Activated T-cell treated with anti-CD3 and anti-CD28 coated beads for 24 hours (primary cell): ENCODE data around the gene GRAMD4.
"Not testable (repeated sequence)": the region's sequence is repeated elsewhere in the genome, so short reads cannot be mapped to it uniquely, and the experiment has no call there.

ENCODE experiments used
- DNase-seq: peaks from one replicate; pipeline ENCODE4 v3.0.0-alpha.2; 2020; ENCODE audit warnings: low read depth

The GRAMD4 gene

GRCh38 chr22:46619240-46619829 lies 851 bp upstream of the GRAMD4 start:
- DNase-seq, result no peak

- no peak for DNase-seq
Measured at GRCh38 chr22:46620588-46621242, 529 bp downstream of the GRAMD4 start.

DNA sequence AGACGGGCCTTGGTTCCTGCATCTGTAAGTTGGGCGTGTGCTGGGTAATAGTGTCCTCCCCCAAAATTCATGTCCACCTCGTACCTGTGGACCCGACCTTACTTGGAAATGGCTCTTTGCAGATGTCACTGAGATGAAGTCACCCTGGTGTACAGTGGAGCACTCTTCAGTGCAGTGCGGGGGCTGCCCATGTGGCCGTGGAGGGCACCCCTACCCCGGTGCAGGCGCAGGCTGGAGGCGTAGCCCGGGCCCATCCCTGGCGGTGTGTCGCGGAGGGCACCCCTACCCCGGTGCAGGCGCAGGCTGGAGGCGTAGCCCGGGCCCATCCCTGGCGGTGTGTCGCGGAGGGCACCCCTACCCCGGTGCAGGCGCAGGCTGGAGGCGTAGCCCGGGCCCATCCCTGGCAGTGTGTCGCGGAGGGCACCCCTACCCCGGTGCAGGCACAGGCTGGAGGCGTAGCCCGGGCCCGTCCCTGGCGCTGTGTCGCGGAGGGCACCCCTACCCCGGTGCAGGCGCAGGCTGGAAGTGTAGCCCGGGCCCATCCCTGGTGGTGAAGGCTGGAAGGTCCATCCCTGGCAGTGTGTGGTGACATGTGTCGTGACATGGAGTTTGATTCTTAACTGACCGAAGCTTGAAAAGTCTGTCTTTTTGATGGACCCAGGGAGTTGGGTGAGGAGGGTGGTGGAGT lies 1.2 kb downstream of the GRAMD4 start:
- DNase-seq, result not testable (repeated sequence)

GRCh38 chr22:46622081-46622521 lies 1.9 kb downstream of the GRAMD4 start:
- DNase-seq, result no peak

DNA sequence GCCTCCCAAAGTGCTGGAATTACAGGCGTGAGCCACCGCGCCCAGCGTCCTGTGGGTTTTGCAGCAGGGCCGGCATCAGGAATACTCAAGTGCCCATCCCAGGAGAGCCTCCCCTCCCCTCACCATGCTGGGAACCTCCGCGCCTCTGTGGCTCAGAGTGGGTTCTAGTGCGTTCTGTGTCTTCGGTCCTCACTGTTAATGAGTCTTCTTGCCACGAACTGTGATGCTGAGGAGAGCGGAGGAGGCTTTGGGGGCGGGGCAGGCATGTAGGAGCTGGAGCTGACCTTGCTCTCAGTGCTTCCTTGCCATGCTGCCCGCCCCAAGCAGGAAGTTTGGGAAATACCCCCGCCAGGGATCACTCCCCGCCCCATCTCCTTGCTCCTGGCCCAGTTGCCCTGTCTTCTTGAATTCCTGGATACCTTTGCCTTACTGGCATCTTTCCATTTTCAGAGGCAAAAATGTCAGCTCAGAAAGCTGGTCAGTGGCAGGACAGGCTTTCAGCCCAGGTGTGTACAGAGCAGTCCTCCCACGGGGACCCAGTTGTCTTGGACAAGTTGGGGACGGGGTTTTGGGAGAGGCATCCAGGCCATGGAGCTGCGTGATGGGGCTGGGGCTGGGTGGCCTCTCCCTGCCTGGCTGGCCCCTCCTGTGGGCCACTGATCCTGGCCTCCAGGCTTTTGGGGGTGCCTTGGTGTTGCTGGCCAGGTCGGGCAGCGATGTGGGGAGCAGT lies 5.1 kb downstream of the GRAMD4 start:
- DNase-seq, result no peak

- no peak for DNase-seq
Measured at GRCh38 chr22:46625843-46626349, 5.7 kb downstream of the GRAMD4 start.

DNA sequence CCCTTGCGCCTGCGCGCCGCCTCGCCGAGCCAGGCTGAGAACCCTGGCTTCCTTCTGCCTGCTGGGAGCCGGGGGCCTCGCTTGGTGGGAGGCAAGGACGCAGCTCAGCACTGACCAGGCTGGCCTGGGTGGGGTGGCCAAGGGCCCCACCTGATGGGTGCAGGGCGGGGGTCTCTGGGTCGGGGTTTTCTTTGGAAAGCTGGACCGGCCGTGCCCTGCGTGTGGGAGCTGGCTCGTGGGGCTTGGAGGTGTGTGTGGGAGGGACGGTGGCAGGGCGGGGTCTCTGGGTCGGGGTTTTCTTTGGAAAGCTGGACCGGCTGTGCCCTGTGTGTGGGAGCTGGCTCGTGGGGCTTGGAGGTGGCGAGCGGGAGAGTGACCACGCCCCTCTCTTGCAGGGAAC lies 6.2 kb downstream of the GRAMD4 start:
- no peak for DNase-seq

GRCh38 chr22:46626911-46627805 lies 7.0 kb downstream of the GRAMD4 start:
- DNase-seq, result no peak

DNA sequence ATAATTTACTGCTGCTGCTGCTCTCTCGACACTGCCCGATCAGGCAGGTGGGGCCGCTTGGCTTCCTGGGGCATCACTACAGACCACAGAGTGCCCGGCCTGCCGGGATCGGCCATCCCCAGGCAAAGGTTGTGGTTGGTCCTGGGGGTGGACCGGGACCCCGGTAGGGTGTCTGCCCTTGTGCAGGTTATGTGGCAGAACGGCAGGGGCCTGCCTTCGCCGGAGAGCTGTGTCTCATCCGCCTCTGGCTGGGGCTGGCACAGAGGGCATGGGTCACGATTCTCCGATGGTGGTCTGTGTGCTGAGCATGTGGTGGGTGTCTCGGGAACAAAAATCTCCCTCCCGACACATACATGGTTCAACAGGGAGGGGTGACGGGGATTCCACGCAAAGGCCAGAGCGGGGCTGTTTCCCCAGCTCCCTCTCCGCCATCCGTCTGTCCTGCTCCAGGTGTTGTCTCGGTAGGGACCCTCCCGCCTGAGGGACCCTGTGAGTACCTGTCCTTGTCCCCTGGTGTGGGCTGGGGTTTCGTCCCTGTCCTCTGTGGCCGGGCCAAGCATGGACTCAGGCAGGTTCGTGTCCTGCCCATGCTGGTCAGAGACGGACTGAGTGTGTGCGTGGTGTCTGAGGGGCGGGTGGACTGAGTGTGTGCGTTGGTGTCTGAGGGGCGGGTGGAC lies 7.8 kb downstream of the GRAMD4 start:
- no peak for DNase-seq

DNA sequence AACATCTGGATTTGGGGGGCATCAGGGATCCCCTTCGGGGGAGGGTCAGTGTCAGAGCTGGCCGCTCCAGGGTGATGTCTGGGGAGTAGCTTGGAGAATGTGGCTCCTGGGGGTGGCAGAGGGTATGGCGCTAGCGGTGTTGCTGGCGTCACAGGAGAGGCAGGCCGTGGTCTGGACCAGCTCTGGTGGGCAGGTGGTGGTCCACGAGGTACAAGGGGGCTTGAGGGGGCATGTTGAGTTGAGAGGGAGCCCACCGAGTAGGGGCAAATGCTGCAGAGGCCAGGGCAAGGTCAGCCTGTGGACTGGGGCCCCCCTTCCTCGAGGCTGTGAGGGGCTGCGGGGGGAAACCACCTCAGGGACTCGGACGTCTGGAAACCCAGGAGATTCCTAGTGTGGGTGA lies 8.6 kb downstream of the GRAMD4 start:
- no peak for DNase-seq

DNA sequence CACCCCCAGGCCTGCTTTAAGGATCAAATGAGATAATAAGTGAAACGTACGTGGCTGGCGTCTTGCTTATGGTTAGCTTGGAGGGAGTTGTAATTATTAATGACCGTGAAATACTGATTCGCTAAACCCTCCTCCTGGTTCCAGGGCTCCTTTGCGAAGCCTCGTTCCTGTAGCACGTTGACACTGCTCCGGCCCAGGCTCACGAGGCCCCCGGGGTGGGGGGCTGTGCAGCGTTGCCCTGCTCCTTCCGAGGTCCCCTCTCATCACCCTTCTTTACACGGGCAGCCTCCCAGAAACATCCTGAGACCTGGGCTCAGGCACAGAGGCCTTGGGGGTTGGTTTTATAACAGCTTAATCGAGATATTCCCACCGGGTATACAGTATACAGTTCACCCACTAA lies 9.1 kb downstream of the GRAMD4 start:
- DNase-seq, result no peak

- DNase-seq, result no peak
Measured at GRCh38 chr22:46631113-46631512, 10.9 kb downstream of the GRAMD4 start.

DNA sequence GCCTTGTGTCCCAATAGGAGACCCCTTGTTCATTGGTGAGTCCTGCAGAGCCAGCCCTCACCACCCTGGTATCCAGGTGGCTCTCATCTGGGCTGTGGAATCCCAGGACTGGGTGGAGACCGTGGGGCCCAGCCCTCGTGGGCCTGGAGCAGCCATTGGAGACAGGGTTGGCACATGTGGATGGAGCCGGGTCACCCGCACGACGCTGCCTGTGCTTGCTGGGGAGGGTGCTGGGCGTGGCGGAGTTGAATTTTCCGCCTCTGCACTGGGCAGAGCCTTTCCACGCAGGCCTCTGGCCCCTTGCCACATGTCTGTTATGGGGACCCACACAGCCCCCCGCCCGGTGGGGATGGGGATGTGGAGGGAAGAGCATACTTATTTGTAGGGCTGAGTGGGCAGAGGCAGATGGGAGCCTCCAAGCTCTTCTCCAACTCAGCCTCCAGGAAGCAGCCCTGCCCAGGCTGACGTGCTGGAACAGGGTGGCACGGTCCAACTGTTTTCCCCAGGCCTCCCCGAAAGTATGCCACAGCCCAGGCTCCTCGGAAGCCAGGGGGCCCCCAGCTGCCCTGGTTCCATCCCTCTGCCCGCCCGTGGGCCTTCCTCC lies 12.6 kb downstream of the GRAMD4 start:
- no peak for DNase-seq

GRCh38 chr22:46633334-46633890 lies 13.2 kb downstream of the GRAMD4 start:
- DNase-seq, result no peak

DNA sequence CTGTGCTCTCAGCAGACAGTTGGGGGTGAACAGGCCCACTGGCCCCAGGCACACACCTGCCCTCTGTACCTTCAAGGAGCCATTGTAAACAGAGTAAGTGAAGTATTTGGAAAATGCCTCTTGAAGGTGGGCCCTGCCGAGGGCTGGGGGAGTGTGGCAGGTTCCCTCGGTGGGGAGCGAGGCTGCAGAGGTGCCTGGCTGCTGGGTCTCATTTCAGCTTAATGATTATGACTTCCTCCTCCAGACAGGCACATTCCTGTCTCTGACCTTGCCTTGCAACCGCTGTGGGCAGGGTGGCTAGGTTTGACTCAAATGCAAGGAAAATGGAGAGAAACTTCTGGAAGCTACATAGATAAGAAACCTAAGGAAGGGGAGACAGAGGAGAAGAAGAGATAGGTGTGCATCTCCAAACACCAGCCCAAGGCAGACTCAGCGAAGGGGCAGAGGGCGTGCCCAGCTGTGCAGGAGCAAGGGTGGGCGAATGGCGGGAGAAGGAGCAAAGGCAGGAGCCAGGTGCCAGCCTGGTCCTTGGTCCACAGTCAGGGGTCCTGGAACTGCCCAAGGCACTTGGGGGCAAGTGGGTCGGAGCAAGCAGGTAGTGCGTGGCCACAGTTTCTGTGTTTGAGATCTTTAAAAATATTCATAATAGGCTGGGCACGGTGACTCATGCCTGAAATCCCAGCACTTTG lies 14.0 kb downstream of the GRAMD4 start:
- no peak for DNase-seq

DNA sequence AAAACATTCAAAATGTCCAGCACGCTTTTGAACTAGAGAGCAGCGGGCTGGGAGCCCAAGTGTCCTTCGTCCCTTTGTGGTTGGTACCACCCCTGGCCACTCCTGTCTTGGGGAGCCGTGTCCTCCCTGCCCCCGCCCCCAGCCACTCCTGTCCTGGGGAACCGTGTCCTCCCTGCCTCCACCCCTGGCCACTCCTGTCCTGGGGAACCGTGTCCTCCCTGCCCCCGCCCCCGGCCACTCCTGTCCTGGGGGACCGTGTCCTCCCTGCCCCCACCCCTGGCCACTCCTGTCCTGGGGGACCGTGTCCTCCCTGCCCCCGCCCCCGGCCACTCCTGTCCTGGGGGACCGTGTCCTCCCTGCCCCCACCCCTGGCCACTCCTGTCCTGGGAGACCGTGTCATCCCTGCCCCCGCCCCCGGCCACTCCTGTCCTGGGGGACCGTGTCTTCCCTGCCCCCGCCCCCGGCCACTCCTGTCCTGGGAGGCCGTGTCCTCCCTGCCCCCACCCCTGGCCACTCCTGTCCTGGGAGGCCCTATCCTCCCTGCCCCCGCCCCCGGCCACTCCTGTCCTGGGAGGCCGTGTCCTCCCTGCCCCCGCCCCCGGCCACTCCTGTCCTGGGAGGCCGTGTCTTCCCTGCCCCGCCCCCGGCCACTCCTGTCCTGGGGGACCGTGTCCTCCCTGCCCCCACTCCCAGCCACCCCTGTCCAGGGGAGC lies 14.9 kb downstream of the GRAMD4 start:
- DNase-seq, result not testable (repeated sequence)

- no peak for DNase-seq
Measured at GRCh38 chr22:46635756-46636155, 15.6 kb downstream of the GRAMD4 start.

- no peak for DNase-seq
Measured at GRCh38 chr22:46636221-46637002, 16.2 kb downstream of the GRAMD4 start.
